H1 (cell line): ENCODE measurements around the gene NGEF. TPM values are rescaled to one million over a fixed set of nuclear protein-coding genes. Genes with fewer than 3 reads are reported as not detected.

Source experiments
- CTCF ChIA-PET: fragments of 300-600 bp; sonication (Branson Sonifier 250); formaldehyde crosslinking; loops from one replicate; lab custom pipeline; 2021; ENCODE audit not compliant: partially characterized antibody; lab: Charles Lee
- POLR2A ChIA-PET: fragments of 300-600 bp; sonication (Branson Sonifier 250); formaldehyde crosslinking; loops from one replicate; lab custom pipeline; 2021; ENCODE audit warnings: inconsistent platforms; ENCODE audit not compliant: partially characterized antibody; lab: Charles Lee
- DNase-seq, 2 experiments: peaks; one replicate each; pipeline versions ENCODE4 v3.0.0 to v3.0.0-alpha.2; 2010 to 2022; ENCODE audit warnings: low spot score in 2 of 2, low read depth in 1 of 2, mixed read lengths in 1 of 2
- FAIRE-seq: peaks from 2 replicates; lab custom pipeline; 2011; peaks lifted over from hg19 to GRCh38; lab: Jason Lieb, UNC
- H2AFZ ChIP-seq: 2 replicates; pipeline ENCODE4 v1.8.1; 2012; ENCODE audit warnings: low read length, inconsistent platforms
- H2AK5ac ChIP-seq: 2 replicates; pipeline ENCODE4 v1.6.1; 2013; ENCODE audit warnings: low read depth, low read length
- H2BK120ac ChIP-seq: replicated peaks from 2 replicates; pipeline ENCODE3; 2013; ENCODE audit warnings: low read depth, low read length, inconsistent platforms
- H2BK12ac ChIP-seq: 2 replicates; pipeline ENCODE4 v1.6.1; 2013; ENCODE audit warnings: low read depth, low read length
- H2BK15ac ChIP-seq: 2 replicates; pipeline ENCODE4 v1.6.1; 2013; ENCODE audit warnings: low read length
- H2BK20ac ChIP-seq: 2 replicates; pipeline ENCODE4 v1.6.1; 2013; ENCODE audit warnings: low read length
- H2BK5ac ChIP-seq: 2 replicates; pipeline ENCODE4 v1.6.1; 2013; ENCODE audit warnings: low read depth, low read length
- H3K14ac ChIP-seq: 2 replicates; pipeline ENCODE4 v1.6.1; 2013; ENCODE audit warnings: inconsistent platforms; ENCODE audit not compliant: insufficient read length
- H3K18ac ChIP-seq: 2 replicates; pipeline ENCODE4 v1.6.1; 2013; ENCODE audit warnings: low read length; ENCODE audit errors: extremely low read depth
- H3K23ac ChIP-seq: 2 replicates; pipeline ENCODE4 v1.6.1; 2013; ENCODE audit warnings: inconsistent platforms; ENCODE audit not compliant: insufficient read length
- H3K23me2 ChIP-seq: 2 replicates; pipeline ENCODE4 v1.6.1; 2013; ENCODE audit warnings: low read depth, low read length
- H3K27ac ChIP-seq: 2 replicates; pipeline ENCODE4 v1.6.1; 2011; ENCODE audit warnings: low read depth, low read length, inconsistent platforms
- H3K27me3 ChIP-seq, 4 experiments: replicated peaks in 1 of 4; 1 replicate in 1 of 4; 2 replicates in 3 of 4; pipeline versions ENCODE4 v1.6.1 to v1.8.1; 2011 to 2013; ENCODE audit warnings: low read length in 3 of 4, mild to moderate bottlenecking in 3 of 4, inconsistent platforms in 2 of 4, mixed read lengths in 2 of 4, moderate library complexity in 1 of 4; ENCODE audit not compliant: control insufficient read depth in 3 of 4, insufficient read depth in 3 of 4; ENCODE audit errors: extremely low read depth in 1 of 4
- H3K36me3 ChIP-seq, 4 experiments: 2 replicates each; pipeline versions ENCODE4 v1.6.1 to v1.8.1; 2011 to 2013; ENCODE audit warnings: mild to moderate bottlenecking in 4 of 4, low read length in 3 of 4, moderate library complexity in 2 of 4, control low read depth in 1 of 4, inconsistent platforms in 1 of 4; ENCODE audit not compliant: insufficient read depth in 4 of 4, control insufficient read depth in 2 of 4
- H3K4ac ChIP-seq: replicated peaks from 2 replicates; pipeline ENCODE3; 2013; ENCODE audit warnings: low read length, low read depth, mixed read lengths, inconsistent platforms; ENCODE audit not compliant: insufficient read length
- H3K4me1 ChIP-seq, 4 experiments: replicated peaks in 1 of 4; 1 replicate in 1 of 4; 2 replicates in 3 of 4; pipeline versions ENCODE4 v1.6.1 to v1.8.1; 2011 to 2013; ENCODE audit warnings: low read length in 3 of 4, inconsistent platforms in 2 of 4, mixed read lengths in 1 of 4; ENCODE audit not compliant: insufficient read depth in 4 of 4, control insufficient read depth in 3 of 4
- H3K4me2 ChIP-seq, 2 experiments: 2 replicates each; pipeline versions ENCODE4 v1.6.1 to v1.8.1; 2011 to 2013; ENCODE audit warnings: low read depth in 2 of 2, low read length in 2 of 2, control low read depth in 1 of 2, inconsistent platforms in 1 of 2, mild to moderate bottlenecking in 1 of 2; ENCODE audit not compliant: insufficient read depth in 1 of 2
- H3K4me3 ChIP-seq, 4 experiments: fragments of 200-600, 300-600 bp in 1 of 4; sonication (generic), shearing (Covaris generic), sonication (Bioruptor Twin) in 1 of 4; 2 replicates each; pipeline versions ENCODE4 v1.5.1 to v1.8.1; 2011 to 2016; ENCODE audit warnings: low read length in 4 of 4, low read depth in 3 of 4, control low read depth in 2 of 4, inconsistent platforms in 2 of 4, mild to moderate bottlenecking in 2 of 4, mixed read lengths in 1 of 4, moderate library complexity in 1 of 4; ENCODE audit not compliant: insufficient read depth in 2 of 4; ENCODE audit errors: extremely low read depth in 1 of 4
- H3K56ac ChIP-seq: replicated peaks from 2 replicates; pipeline ENCODE3; 2013; ENCODE audit warnings: low read depth, mild to moderate bottlenecking, mixed read lengths, low read length, inconsistent platforms; ENCODE audit not compliant: insufficient read length
- H3K79me1 ChIP-seq: 2 replicates; pipeline ENCODE4 v1.6.1; 2013; ENCODE audit warnings: low read depth, low read length, control low read depth
- H3K79me2 ChIP-seq, 2 experiments: 2 replicates each; pipeline versions ENCODE4 v1.6.1 to v1.8.1; 2012 to 2013; ENCODE audit warnings: low read length in 2 of 2, mild to moderate bottlenecking in 2 of 2, inconsistent platforms in 1 of 2; ENCODE audit not compliant: insufficient read depth in 2 of 2, control insufficient read depth in 1 of 2
- H3K9ac ChIP-seq, 4 experiments: replicated peaks in 1 of 4; 1 replicate in 1 of 4; 2 replicates in 3 of 4; pipeline versions ENCODE4 v1.6.1 to v1.8.1; 2011 to 2013; ENCODE audit warnings: low read depth in 3 of 4, low read length in 3 of 4, control low read depth in 2 of 4, mild to moderate bottlenecking in 2 of 4, moderate library complexity in 2 of 4, inconsistent platforms in 1 of 4; ENCODE audit errors: extremely low read depth in 1 of 4
- H3K9me3 ChIP-seq, 2 experiments: 2 replicates each; pipeline versions ENCODE4 v1.6.1 to v1.8.1; 2012 to 2013; ENCODE audit warnings: mild to moderate bottlenecking in 2 of 2, moderate library complexity in 2 of 2, control low read depth in 1 of 2, inconsistent platforms in 1 of 2, low read depth in 1 of 2, low read length in 1 of 2, mixed read lengths in 1 of 2; ENCODE audit not compliant: insufficient read depth in 2 of 2
- H4K20me1 ChIP-seq, 2 experiments: replicated peaks in 1 of 2; 2 replicates each; pipeline versions ENCODE3 to v1.8.1; 2011 to 2013; ENCODE audit warnings: inconsistent platforms in 2 of 2, low read length in 2 of 2, mild to moderate bottlenecking in 1 of 2; ENCODE audit not compliant: insufficient read depth in 2 of 2, control insufficient read depth in 1 of 2
- H4K5ac ChIP-seq: 2 replicates; pipeline ENCODE4 v1.6.1; 2013; ENCODE audit warnings: low read length, low read depth, mixed read lengths, inconsistent platforms; ENCODE audit not compliant: insufficient read length
- H4K8ac ChIP-seq: 2 replicates; pipeline ENCODE4 v1.8.0; 2013; ENCODE audit warnings: mild to moderate bottlenecking, moderate library complexity, low read length, inconsistent platforms; ENCODE audit not compliant: insufficient read depth; ENCODE audit errors: extremely low read depth
- H4K91ac ChIP-seq: replicated peaks from 2 replicates; pipeline ENCODE3; 2013; ENCODE audit warnings: low read length, mixed read lengths, inconsistent platforms; ENCODE audit not compliant: insufficient read length
- CHD1 ChIP-seq: IDR thresholded peaks from 2 replicates; pipeline ENCODE4 v1.6.1; 2012; ENCODE audit warnings: low read depth, low read length, improper control_type of control experiment
- JUN ChIP-seq: IDR thresholded peaks from 2 replicates; pipeline ENCODE4 v1.6.1; 2011; ENCODE audit warnings: low read depth, mild to moderate bottlenecking, improper control_type of control experiment, low read length
- KDM1A ChIP-seq: fragments of 200-600, 300-600 bp; sonication (generic); IDR thresholded peaks from 2 replicates; pipeline ENCODE4 v1.7.1; 2016; ENCODE audit warnings: mild to moderate bottlenecking, low read length, borderline replicate concordance
- KDM4A ChIP-seq: IDR thresholded peaks from one replicate; pipeline ENCODE4 v1.7.1; 2012; ENCODE audit warnings: low read depth, mild to moderate bottlenecking, moderate library complexity, low read length, inconsistent platforms; ENCODE audit not compliant: severe bottlenecking
- KDM5A ChIP-seq: fragments of 200-600 bp; IDR thresholded peaks from 2 replicates; pipeline ENCODE4 v1.7.1; 2012; ENCODE audit warnings: mild to moderate bottlenecking, low read length, inconsistent platforms, mixed read lengths
- POLR2A ChIP-seq, 2 experiments: IDR thresholded peaks; 1 replicate in 1 of 2; 2 replicates in 1 of 2; pipeline ENCODE4 v1.6.1; 2011; ENCODE audit warnings: low read depth in 2 of 2, low read length in 2 of 2, mild to moderate bottlenecking in 2 of 2; ENCODE audit errors: control extremely low read depth in 1 of 2
- POU5F1 ChIP-seq: IDR thresholded peaks from 2 replicates; pipeline ENCODE4 v1.6.1; 2011; ENCODE audit warnings: low read depth, mild to moderate bottlenecking, low read length, moderate library complexity
- RAD21 ChIP-seq, 2 experiments: IDR thresholded peaks in 1 of 2; conservative IDR thresholded peaks in 1 of 2; 2 replicates each; pipeline ENCODE4 v1.6.1; 2011; ENCODE audit warnings: low read depth in 2 of 2, low read length in 2 of 2, improper control_type of control experiment in 1 of 2, inconsistent platforms in 1 of 2, mild to moderate bottlenecking in 1 of 2, moderate library complexity in 1 of 2
- RFX5 ChIP-seq: IDR thresholded peaks from 2 replicates; pipeline ENCODE4 v1.6.1; 2011; ENCODE audit warnings: low read depth, low read length, improper control_type of control experiment, borderline replicate concordance
- RNF2 ChIP-seq: fragments of 200-900, 300-1000 bp; sonication (generic); IDR thresholded peaks from 2 replicates; pipeline ENCODE4 v1.7.1; 2016; ENCODE audit warnings: borderline replicate concordance, low read depth, mild to moderate bottlenecking, antibody characterized with exemption, low read length; ENCODE audit not compliant: poor library complexity, severe bottlenecking; ENCODE audit errors: missing control alignments
- SAP30 ChIP-seq: fragments of 300-600 bp; sonication (generic); IDR thresholded peaks from 2 replicates; pipeline ENCODE4 v1.7.1; 2012; ENCODE audit warnings: low read length, moderate library complexity, mild to moderate bottlenecking, inconsistent platforms; ENCODE audit not compliant: insufficient read depth, insufficient replicate concordance
- SIRT6 ChIP-seq: IDR thresholded peaks from one replicate; pipeline ENCODE4 v1.7.1; 2012; ENCODE audit warnings: low read length, inconsistent platforms
- TCF12 ChIP-seq: IDR thresholded peaks from 2 replicates; pipeline ENCODE4 v1.6.1; 2011; ENCODE audit warnings: low read depth, mild to moderate bottlenecking, low read length
- YY1 ChIP-seq: IDR thresholded peaks from 2 replicates; pipeline ENCODE4 v1.6.1; 2011; ENCODE audit warnings: low read depth, mild to moderate bottlenecking, low read length
- ZNF274 ChIP-seq: IDR thresholded peaks from 2 replicates; pipeline ENCODE4 v1.7.0; 2012; ENCODE audit warnings: low read length, borderline replicate concordance; ENCODE audit errors: extremely low read depth
- WGBS, 2 experiments: shearing (Covaris generic) in 1 of 2; methylation state at CpG; one replicate each; pipeline versions ENCODE4 v1.1.6 to v1.1.7; 2013 to 2015; ENCODE audit warnings: low lambda C conversion rate in 2 of 2, mixed read lengths in 2 of 2, inconsistent platforms in 1 of 2, low coverage in 1 of 2, missing lambda C conversion rate in 1 of 2; ENCODE audit not compliant: insufficient replicate concordance in 2 of 2, insufficient coverage in 1 of 2, insufficient read length in 1 of 2; ENCODE audit errors: extremely low coverage in 1 of 2, missing lambda C conversion rate in 1 of 2; 5-methylcytosine and 5-hydroxymethylcytosine counted together
- polyA plus RNA-seq, 7 experiments: library from polyadenylated mRNA; depleted of rRNA in 3 of 7; stranded (reverse) in 5 of 7; unstranded in 2 of 7; fragments of >200 nt in 5 of 7; fragments of 200-250 nt in 2 of 7; gene quantifications; 1 replicate in 5 of 7; 2 replicates in 1 of 7; 4 replicates in 1 of 7; pipeline versions ENCODE4 v1.2.1 to v1.2.3, GENCODE V29; 2011 to 2013; ENCODE audit warnings: missing spikeins in 2 of 7, mixed read lengths in 2 of 7
- total RNA-seq: library from RNA; stranded (reverse); fragmentation: NEBNext Ultra II Directional; extraction: Animal tissue kit (Norgen Biotek cat#: 25700); gene quantifications from 2 replicates; pipeline ENCODE4 v1.2.1, GENCODE V29; 2021

Gene NGEF
- total and polyA plus RNA-seq, 2 of the 8 experiments (the other 6 are each of a cell fraction or from before 2014, with no cell fraction given): 2.7 to 3.2 TPM

- Histone ChIP-seq H2AK5ac (no peak overlapping the region), H2BK20ac (no peak overlapping the region), H3K9me3 (peaks cover 9 to 19% of the 10 kb centered on the region in 2 experiments), H4K5ac (no peak overlapping the region), H3K27ac (no peak overlapping the region), H3K79me1 (no peaks in the 10 kb centered on the region), H3K23ac (no peak overlapping the region), H2BK120ac (no peak overlapping the region), H3K27me3 (no peaks in the 10 kb centered on the region), H2BK12ac (no peak overlapping the region), H3K56ac (no peak overlapping the region), H2AFZ (no peak overlapping the region), H4K8ac (no peak overlapping the region), H3K9ac (no peak overlapping the region), H3K79me2 (no peaks in the 10 kb centered on the region), H4K91ac (no peak overlapping the region), H3K4me3 (no peak overlapping the region), H3K4me1 (no peaks in the 10 kb centered on the region), H3K36me3 (no peaks in the 10 kb centered on the region), H2BK15ac (no peak overlapping the region), H3K18ac (no peak overlapping the region), H4K20me1 (no peaks in the 10 kb centered on the region), H3K23me2 (no peaks in the 10 kb centered on the region), H3K14ac (no peak overlapping the region), H3K4me2 (no peak overlapping the region), H3K4ac (no peak overlapping the region), H2BK5ac (no peak overlapping the region)
- no peak for DNase-seq
- ChIA-PET POLR2A (no interaction called here), CTCF (no interaction called here)
- 92% methylated on average over 6 of the region's 6 CpGs; no CpG with 5 or more reads in 1 of the 2 experiments for WGBS, 2 experiments
- no peak for FAIRE-seq
- TF ChIP-seq YY1 (no peak), RAD21 (IDR thresholded peaks at IDR 0.05 in 1 of 2, conservative IDR thresholded peaks at IDR 0.05 in 1 of 2; ENCODE audit: low read depth in 2 of 2, low read length in 2 of 2) (no peak), POLR2A (IDR thresholded peaks at IDR 0.05; ENCODE audit: control extremely low read depth in 1 of 2, low read depth in 2 of 2, low read length in 2 of 2) (no peak), KDM1A (no peak), SAP30 (no peak), POU5F1 (no peak), RFX5 (no peak), CHD1 (no peak), SIRT6 (no peak), TCF12 (no peak), KDM4A (no peak), ZNF274 (no peak), RNF2 (no peak), JUN (no peak), KDM5A (no peak)
Observed at GRCh38 chr2:232908695-232909094, 104.4 kb downstream of the NGEF start.
